ENCODE results near the gene PRPS1. TPM values are rescaled to one million over a fixed set of nuclear protein-coding genes. Genes with fewer than 3 reads are reported as not detected.

The PRPS1 gene
- total RNA-seq, 4 donors from 2014 or later, result 8.2 to 17.5 (median 14.5) TPM

DNA sequence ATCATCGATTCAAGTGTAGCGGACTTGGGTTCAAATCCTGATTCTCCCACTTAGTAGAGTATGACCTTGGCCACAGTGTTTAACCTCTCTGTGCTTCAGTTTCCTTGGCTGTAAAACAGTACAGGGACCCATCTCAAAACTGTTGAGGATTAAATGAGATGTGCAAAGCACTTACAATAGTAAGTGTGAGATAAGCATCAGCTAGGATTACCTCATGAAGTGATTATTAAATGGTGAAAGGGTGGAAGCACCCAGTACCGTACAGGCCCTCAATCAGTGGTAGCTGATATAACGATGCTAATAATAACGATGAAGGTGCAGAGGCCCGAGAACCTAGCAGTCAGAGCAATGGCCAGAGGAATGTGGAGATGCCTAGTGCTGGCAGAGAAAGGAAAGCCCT lies 45.1 kb downstream of the PRPS1 start:
- peaks cover 33% of the 10 kb centered on the region for H3K4me1 ChIP-seq
- WGBS, result 55% methylated on average over 6 of the region's 6 CpGs

GRCh38 chrX:107673933-107674479 lies 45.7 kb downstream of the PRPS1 start:
- TF ChIP-seq CTCF (IDR thresholded peaks at IDR 0.05) (no peak), POLR2A (IDR thresholded peaks at IDR 0.05) (peak in 1 of 2 donors; percentile 42), EP300 (IDR thresholded peaks at IDR 0.05) (peak; percentile 75), POLR2AphosphoS5 (IDR thresholded peaks at IDR 0.05) (peak in 1 of 3 donors; percentile 97)
- WGBS, result 21% methylated on average over 7 of the region's 7 CpGs
- Histone ChIP-seq H3K4me3 (peak overlapping the region; percentile 56), H3K27ac (peak overlapping the region; percentile 99), H3K36me3 (no peaks in the 10 kb centered on the region), H3K9me3 (no peaks in the 10 kb centered on the region), H3K4me1 (peaks cover 36% of the 10 kb centered on the region), H3K27me3 (no peaks in the 10 kb centered on the region)
- peak; percentile 93 to 96 for DNase-seq (ENCODE audit: low spot score in 2 of 2)

More for the DNA sequence above, 45.1 kb downstream of the PRPS1 start:
- no peak for TF ChIP-seq POLR2AphosphoS5 (IDR thresholded peaks at IDR 0.05)
- TF ChIP-seq POLR2A (IDR thresholded peaks at IDR 0.05), result no peak
- no peak for TF ChIP-seq EP300 (IDR thresholded peaks at IDR 0.05)
- TF ChIP-seq CTCF (IDR thresholded peaks at IDR 0.05), result no peak
- DNase-seq (ENCODE audit: low spot score in 2 of 2), result no peak
- Histone ChIP-seq H3K27me3 (no peaks in the 10 kb centered on the region), H3K27ac (peak overlapping the region; percentile 99), H3K4me3 (peak overlapping the region; percentile 22), H3K9me3 (no peaks in the 10 kb centered on the region), H3K36me3 (no peaks in the 10 kb centered on the region)

- WGBS, result 27% methylated on average over 9 of the region's 9 CpGs
- H3K27me3 ChIP-seq, result no peaks in the 10 kb centered on the region
- H3K4me3 ChIP-seq, result peak overlapping the region; percentile 56
- DNase-seq (ENCODE audit: low spot score in 2 of 2), result peak; percentile 93 to 95
- H3K27ac ChIP-seq, result peak overlapping the region; percentile 99
- H3K9me3 ChIP-seq, result no peaks in the 10 kb centered on the region
- no peaks in the 10 kb centered on the region for H3K36me3 ChIP-seq
- peak; percentile 18 to 55 for TF ChIP-seq POLR2A (IDR thresholded peaks at IDR 0.05)
- TF ChIP-seq EP300 (IDR thresholded peaks at IDR 0.05), result no peak
- peak in 2 of 3 donors; percentile 12 to 52 for TF ChIP-seq POLR2AphosphoS5 (IDR thresholded peaks at IDR 0.05)
- no peak for TF ChIP-seq CTCF (IDR thresholded peaks at IDR 0.05)
- H3K4me1 ChIP-seq, result peaks cover 43% of the 10 kb centered on the region
Measured at GRCh38 chrX:107674480-107675364, 46.4 kb downstream of the PRPS1 start.

DNA sequence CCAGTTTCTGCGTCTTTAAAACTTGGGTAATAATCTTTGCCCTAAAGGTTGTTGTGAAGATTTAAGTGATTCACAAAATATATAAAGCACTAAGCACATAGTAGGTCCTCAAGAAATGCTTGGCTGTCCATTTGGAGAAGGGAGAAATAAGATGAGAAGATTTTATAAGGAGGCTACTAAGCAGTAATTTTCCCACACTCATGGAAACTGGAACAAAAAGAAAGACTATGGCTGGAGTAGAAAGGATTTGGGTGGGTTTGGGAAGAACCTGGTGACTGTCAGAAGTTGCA lies 47.0 kb downstream of the PRPS1 start:
- Histone ChIP-seq H3K4me1 (peaks cover 47% of the 10 kb centered on the region), H3K36me3 (no peaks in the 10 kb centered on the region), H3K4me3 (peak overlapping the region; percentile 56), H3K9me3 (no peaks in the 10 kb centered on the region), H3K27me3 (no peaks in the 10 kb centered on the region), H3K27ac (peak overlapping the region; percentile 99)
- WGBS, result 80% methylated on average over 1 of the region's 1 CpG
- DNase-seq (ENCODE audit: low spot score in 2 of 2), result no peak
- TF ChIP-seq EP300 (IDR thresholded peaks at IDR 0.05), result no peak
- TF ChIP-seq POLR2AphosphoS5 (IDR thresholded peaks at IDR 0.05), result no peak
- TF ChIP-seq CTCF (IDR thresholded peaks at IDR 0.05), result no peak
- no peak for TF ChIP-seq POLR2A (IDR thresholded peaks at IDR 0.05)

DNA sequence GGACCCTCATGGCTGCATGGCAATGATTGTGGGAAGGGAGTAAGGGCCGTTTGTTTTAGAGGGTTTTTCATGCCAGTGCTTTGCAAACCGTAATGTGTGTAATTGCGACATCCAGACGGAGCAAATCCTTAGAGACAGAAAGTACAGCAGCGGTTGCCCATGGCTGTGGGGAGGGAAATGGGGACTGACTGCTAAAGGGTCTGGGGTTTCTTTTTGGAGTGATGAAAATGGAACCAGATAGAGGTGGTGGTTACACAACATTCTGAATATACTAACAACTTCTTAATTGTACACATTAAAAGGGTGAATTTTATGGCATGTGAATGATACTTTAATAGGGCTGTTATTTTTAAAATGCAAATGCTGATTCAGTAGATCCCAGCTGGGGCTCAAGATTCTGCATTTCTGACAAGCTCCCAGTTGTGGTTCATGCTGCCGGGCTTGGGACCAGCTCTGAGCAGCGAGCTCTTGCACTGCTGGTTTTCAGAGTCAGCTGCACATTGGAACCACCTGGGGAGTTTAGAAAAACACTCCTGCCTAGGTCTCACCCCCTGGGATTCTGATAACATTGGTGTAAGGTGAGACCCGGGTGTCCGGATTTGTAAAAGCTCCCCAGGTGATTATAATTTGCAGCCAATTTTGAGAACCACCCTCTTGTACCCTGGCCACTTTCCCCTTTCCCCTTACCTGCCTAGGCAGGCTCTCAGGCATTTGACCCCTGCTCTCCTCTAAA lies 47.7 kb downstream of the PRPS1 start:
- peaks cover 49% of the 10 kb centered on the region for H3K4me1 ChIP-seq
- DNase-seq (ENCODE audit: low spot score in 2 of 2), result no peak
- peak overlapping the region; percentile 56 for H3K4me3 ChIP-seq
- no peaks in the 10 kb centered on the region for H3K9me3 ChIP-seq
- 30% methylated on average over 9 of the region's 9 CpGs for WGBS
- H3K27ac ChIP-seq, result peak overlapping the region; percentile 99
- TF ChIP-seq POLR2A (IDR thresholded peaks at IDR 0.05) (no peak), EP300 (IDR thresholded peaks at IDR 0.05) (no peak), POLR2AphosphoS5 (IDR thresholded peaks at IDR 0.05) (peak; percentile 9 to 38 (median 23)), CTCF (IDR thresholded peaks at IDR 0.05) (no peak)
- no peaks in the 10 kb centered on the region for H3K27me3 ChIP-seq
- H3K36me3 ChIP-seq, result no peaks in the 10 kb centered on the region

Data from suprapubic skin (tissue), 4 donors.